NCI-H187 treated with DMSO at 0.1 percent for 48 hours (cell line): ENCODE data around the gene RIN1.
"Not testable (repeated sequence)": the region's sequence is repeated elsewhere in the genome, so short reads cannot be mapped to it uniquely, and the experiment has no call there.

Experiments used
- DNase-seq: peaks from one replicate; lab custom pipeline; 2025; lab: John Stamatoyannopoulos, UW

Gene RIN1

GRCh38 chr11:66318600-66318970 is 17.6 kb downstream of the RIN1 start:
- no peak for DNase-seq

- no peak for DNase-seq
These were observed 18.3 kb downstream of the RIN1 start for GRCh38 chr11:66317723-66318599.

GRCh38 chr11:66317322-66317722 is 18.9 kb downstream of the RIN1 start:
- no peak for DNase-seq

- no peak for DNase-seq
These were observed 19.4 kb downstream of the RIN1 start, which contains the start of gene CD248 for GRCh38 chr11:66316849-66317251. CD248 (minus strand) TSS chr11:66317044; CDS start chr11:66317027, 17 bp downstream.

- DNase-seq = no peak
These were observed 20.1 kb downstream of the RIN1 start for GRCh38 chr11:66315921-66316811.

- DNase-seq = no peak
These were observed 20.7 kb downstream of the RIN1 start for GRCh38 chr11:66315498-66315885.

- DNase-seq = no peak
These were observed 21.4 kb downstream of the RIN1 start for GRCh38 chr11:66314561-66315497.

GRCh38 chr11:66314186-66314501 is 22.1 kb downstream of the RIN1 start:
- DNase-seq = no peak

GRCh38 chr11:66313321-66314185 is 22.7 kb downstream of the RIN1 start:
- no peak for DNase-seq

- DNase-seq = peak; percentile 76
These were observed 23.5 kb downstream of the RIN1 start for GRCh38 chr11:66312549-66313320.

- peak; percentile 64 for DNase-seq
These were observed 24.2 kb downstream of the RIN1 start for GRCh38 chr11:66311965-66312548.

- no peak for DNase-seq
These were observed 24.7 kb downstream of the RIN1 start for GRCh38 chr11:66311470-66311964.

GRCh38 chr11:66310803-66311440 is 25.3 kb downstream of the RIN1 start:
- DNase-seq = not testable (repeated sequence)

- no peak for DNase-seq
These were observed 25.9 kb downstream of the RIN1 start for GRCh38 chr11:66310324-66310723.

- no peak for DNase-seq
These were observed 26.8 kb downstream of the RIN1 start for GRCh38 chr11:66309475-66309874.

- DNase-seq = no peak
These were observed 33.6 kb downstream of the RIN1 start for GRCh38 chr11:66302656-66303055.

- DNase-seq = no peak
These were observed 37.0 kb downstream of the RIN1 start for GRCh38 chr11:66299186-66299585.

- no peak for DNase-seq
These were observed 38.6 kb downstream of the RIN1 start for GRCh38 chr11:66297610-66298009.
